Activated CD4-positive, alpha-beta T cell treated with anti-CD3 and anti-CD28 coated beads, Interleukin-2, amount 10 ng/mL, durations not matched to agents 7 days and 5 days (primary cell): Measurements from ENCODE around the gene DUS2. TPM values are rescaled to one million over a fixed set of nuclear protein-coding genes. Genes with fewer than 3 reads are reported as not detected.
"Not testable (repeated sequence)": the region's sequence is repeated elsewhere in the genome, so short reads cannot be mapped to it uniquely, and the experiment has no call there.

Source experiments
- CTCF ChIA-PET: fragments of 350-600 bp; sonication (Branson Sonifier 250); formaldehyde crosslinking; loops from one replicate; lab custom pipeline; 2021; ENCODE audit warnings: antibody characterized with exemption; lab: Charles Lee
- POLR2A ChIA-PET: fragments of 350-600 bp; sonication (Branson Sonifier 250); formaldehyde crosslinking; loops from one replicate; lab custom pipeline; 2021; ENCODE audit warnings: antibody characterized with exemption; lab: Charles Lee
- DNase-seq: peaks from one replicate; pipeline ENCODE4 v3.0.0-alpha.2; 2020
- H3K27ac Mint-ChIP-seq: one replicate; pipeline ENCODE4 v1.8.0; 2021; ENCODE audit warnings: mild to moderate bottlenecking, moderate library complexity, mixed read lengths
- H3K27me3 Mint-ChIP-seq: one replicate; pipeline ENCODE4 v1.8.0; 2021; ENCODE audit warnings: mixed read lengths
- H3K36me3 Mint-ChIP-seq: one replicate; pipeline ENCODE4 v1.8.0; 2021; ENCODE audit warnings: low read depth, mixed read lengths
- H3K4me1 Mint-ChIP-seq: one replicate; pipeline ENCODE4 v1.8.0; 2021; ENCODE audit warnings: mixed read lengths
- H3K4me3 Mint-ChIP-seq: one replicate; pipeline ENCODE4 v1.8.0; 2021; ENCODE audit warnings: mild to moderate bottlenecking, moderate library complexity, mixed read lengths
- H3K9me3 Mint-ChIP-seq: one replicate; pipeline ENCODE4 v1.8.0; 2021; ENCODE audit warnings: mixed read lengths
- total RNA-seq, 2 experiments: library from RNA; stranded (reverse); gene quantifications; one replicate each; pipeline ENCODE4 v1.2.3, GENCODE V29; 2021

DUS2 gene
- total RNA-seq, 2 experiments from 2014 or later = 21.5 to 23.4 TPM

GRCh38 chr16:68003031-68003430, 20.1 kb upstream of the DUS2 start:
- H3K36me3 Mint-ChIP-seq = peaks cover 13% of the 10 kb centered on the region
- peaks cover 3% of the 10 kb centered on the region for H3K9me3 Mint-ChIP-seq
- DNase-seq = no peak
- CTCF ChIA-PET = interaction anchor here (0.6 to 2.3 kb wide), 8 partner anchors 9 to 483 kb away, joined by 3 to 8 read pairs (median 4); no protein-coding TSS in a partner anchor
- POLR2A ChIA-PET = interaction anchor here (0.6 to 0.7 kb wide), 2 partner anchors 119 to 275 kb away, joined by 3 to 4 read pairs; no protein-coding TSS in a partner anchor
- H3K27ac Mint-ChIP-seq = no peak overlapping the region
- H3K4me3 Mint-ChIP-seq = no peak overlapping the region
- peaks cover 45% of the 10 kb centered on the region for H3K4me1 Mint-ChIP-seq
- H3K27me3 Mint-ChIP-seq = no peaks in the 10 kb centered on the region

GRCh38 chr16:68005211-68005610, 17.9 kb upstream of the DUS2 start:
- H3K4me3 Mint-ChIP-seq = no peak overlapping the region
- no peak for DNase-seq
- H3K27me3 Mint-ChIP-seq = no peaks in the 10 kb centered on the region
- no peaks in the 10 kb centered on the region for H3K9me3 Mint-ChIP-seq
- peak overlapping the region; percentile 92 for H3K27ac Mint-ChIP-seq
- ChIA-PET CTCF (interaction anchor here (0.9 to 2.2 kb wide), 3 partner anchors 14 to 223 kb away, joined by 3 to 6 read pairs (median 3); no protein-coding TSS in a partner anchor), POLR2A (no interaction called here)
- H3K4me1 Mint-ChIP-seq = peaks cover 32% of the 10 kb centered on the region
- peaks cover 3% of the 10 kb centered on the region for H3K36me3 Mint-ChIP-seq

- no peak overlapping the region for H3K4me3 Mint-ChIP-seq
- CTCF ChIA-PET = interaction anchor here (0.6 to 2.2 kb wide), 4 partner anchors 14 to 259 kb away, joined by 3 to 6 read pairs (median 3); partner anchors contain the start of gene SLC7A6
These were observed 17.2 kb upstream of the DUS2 start for GRCh38 chr16:68005786-68006286.

GRCh38 chr16:68009157-68009735, 13.8 kb upstream of the DUS2 start:
- Mint-ChIP-seq H3K4me3 (no peak overlapping the region), H3K4me1 (peaks cover 31% of the 10 kb centered on the region), H3K9me3 (no peaks in the 10 kb centered on the region), H3K27me3 (no peaks in the 10 kb centered on the region), H3K36me3 (peaks cover 3% of the 10 kb centered on the region), H3K27ac (peak overlapping the region; percentile 39)
- no peak for DNase-seq
- CTCF ChIA-PET = interaction anchor here (1.1 to 1.2 kb wide), 2 partner anchors 9 to 10 kb away, joined by 3 to 4 read pairs; partner anchors contain the start of gene DPEP2
- POLR2A ChIA-PET = no interaction called here

More at GRCh38 chr16:68005786-68006286, 17.2 kb upstream of the DUS2 start:
- H3K36me3 Mint-ChIP-seq = peaks cover 3% of the 10 kb centered on the region
- no peaks in the 10 kb centered on the region for H3K9me3 Mint-ChIP-seq
- peak; percentile 70 for DNase-seq
- H3K27ac Mint-ChIP-seq = peak overlapping the region; percentile 92
- POLR2A ChIA-PET = no interaction called here
- no peaks in the 10 kb centered on the region for H3K27me3 Mint-ChIP-seq
- peaks cover 27% of the 10 kb centered on the region for H3K4me1 Mint-ChIP-seq

- peaks cover 28% of the 10 kb centered on the region for H3K4me1 Mint-ChIP-seq
- H3K27ac Mint-ChIP-seq, H3K36me3 Mint-ChIP-seq, CTCF ChIA-PET, POLR2A ChIA-PET, H3K9me3 Mint-ChIP-seq, DNase-seq, H3K27me3 Mint-ChIP-seq, H3K4me3 Mint-ChIP-seq: not testable (repeated sequence)
These were observed 13.2 kb upstream of the DUS2 start for GRCh38 chr16:68009872-68010271.

GRCh38 chr16:68013440-68013839, 9.6 kb upstream of the DUS2 start:
- Mint-ChIP-seq H3K4me3 (no peak overlapping the region), H3K36me3 (no peaks in the 10 kb centered on the region), H3K27ac (no peak overlapping the region), H3K9me3 (no peaks in the 10 kb centered on the region), H3K27me3 (no peaks in the 10 kb centered on the region), H3K4me1 (peaks cover 15% of the 10 kb centered on the region)
- DNase-seq = no peak
- ChIA-PET CTCF (interaction anchor here (0.7 to 1.4 kb wide), 5 partner anchors 12 to 100 kb away, joined by 3 to 4 read pairs (median 3); no protein-coding TSS in a partner anchor), POLR2A (interaction anchor here (0.6 kb wide), 1 partner anchor 311 kb away, joined by 8 read pairs; no protein-coding TSS in a partner anchor)

GRCh38 chr16:68015681-68016080, 7.4 kb upstream of the DUS2 start, which contains the start of gene DPEP2NB:
DPEP2NB (minus strand) TSS chr16:68015911; CDS start chr16:68015770, 141 bp downstream.
- CTCF ChIA-PET = interaction anchor here (1.0 to 1.6 kb wide), 4 partner anchors 11 to 23 kb away, joined by 3 to 4 read pairs (median 3); partner anchors contain the start of gene DPEP2
- POLR2A ChIA-PET = no interaction called here
- H3K27ac Mint-ChIP-seq = peak within 1 kb of the TSS; percentile 31
- no peak for DNase-seq
- H3K36me3 Mint-ChIP-seq = peaks cover 4% of the 10 kb centered on the region
- no peak within 1 kb of the TSS for H3K4me3 Mint-ChIP-seq
- H3K27me3 Mint-ChIP-seq = no peaks in the 10 kb centered on the region
- no peaks in the 10 kb centered on the region for H3K9me3 Mint-ChIP-seq
- H3K4me1 Mint-ChIP-seq = peaks cover 10% of the 10 kb centered on the region

- peaks cover 16% of the 10 kb centered on the region for H3K36me3 Mint-ChIP-seq
- DNase-seq = no peak
- ChIA-PET POLR2A (no interaction called here), CTCF (interaction anchor here (0.9 to 1.4 kb wide), 3 partner anchors 16 to 197 kb away, joined by 3 to 5 read pairs (median 4); partner anchors contain the start of gene DPEP2)
- H3K27me3 Mint-ChIP-seq = no peaks in the 10 kb centered on the region
- no peak overlapping the region for H3K4me3 Mint-ChIP-seq
- peaks cover 27% of the 10 kb centered on the region for H3K4me1 Mint-ChIP-seq
- H3K27ac Mint-ChIP-seq = no peak overlapping the region
- no peaks in the 10 kb centered on the region for H3K9me3 Mint-ChIP-seq
These were observed 3.9 kb upstream of the DUS2 start for GRCh38 chr16:68019167-68019680.

- ChIA-PET POLR2A (interaction anchor here (0.6 kb wide), 1 partner anchor 1145 kb away, joined by 4 read pairs; no protein-coding TSS in a partner anchor), CTCF (interaction anchor here (0.6 to 1.9 kb wide), 4 partner anchors 10 to 21 kb away, joined by 3 to 10 read pairs (median 6); no protein-coding TSS in a partner anchor)
- Mint-ChIP-seq H3K36me3 (peaks cover 19% of the 10 kb centered on the region), H3K27ac (peak overlapping the region; percentile 95), H3K4me1 (peaks cover 34% of the 10 kb centered on the region), H3K27me3 (no peaks in the 10 kb centered on the region), H3K4me3 (peak overlapping the region; percentile 96), H3K9me3 (no peaks in the 10 kb centered on the region)
- no peak for DNase-seq
These were observed 1.6 kb upstream of the DUS2 start for GRCh38 chr16:68021490-68021889.

GRCh38 chr16:68022278-68022727, 781 bp upstream of the DUS2 start:
- peak overlapping the region; percentile 95 for H3K27ac Mint-ChIP-seq
- no peaks in the 10 kb centered on the region for H3K27me3 Mint-ChIP-seq
- peak overlapping the region; percentile 96 for H3K4me3 Mint-ChIP-seq
- peaks cover 34% of the 10 kb centered on the region for H3K4me1 Mint-ChIP-seq
- CTCF ChIA-PET = interaction anchor here (0.6 to 1.9 kb wide), 9 partner anchors 9 to 189 kb away, joined by 3 to 10 read pairs (median 3); no protein-coding TSS in a partner anchor
- H3K9me3 Mint-ChIP-seq = no peaks in the 10 kb centered on the region
- DNase-seq = no peak
- POLR2A ChIA-PET = interaction anchor here (0.6 kb wide), 1 partner anchor 1144 kb away, joined by 4 read pairs; no protein-coding TSS in a partner anchor
- peaks cover 22% of the 10 kb centered on the region for H3K36me3 Mint-ChIP-seq

- POLR2A ChIA-PET = interaction anchor here (0.6 kb wide), 1 partner anchor 105 kb away, joined by 3 read pairs; no protein-coding TSS in a partner anchor
These were observed 5.9 kb downstream of the DUS2 start for GRCh38 chr16:68028996-68029395.

GRCh38 chr16:68030108-68030507, 7.0 kb downstream of the DUS2 start:
- CTCF ChIA-PET = interaction anchor here (1.2 kb wide), 1 partner anchor 11 kb away, joined by 8 read pairs; no protein-coding TSS in a partner anchor
- not testable (repeated sequence) for H3K27ac Mint-ChIP-seq, H3K27me3 Mint-ChIP-seq

More at GRCh38 chr16:68028996-68029395, 5.9 kb downstream of the DUS2 start:
- H3K27ac Mint-ChIP-seq = no peak overlapping the region
- H3K36me3 Mint-ChIP-seq = peaks cover 21% of the 10 kb centered on the region
- H3K4me3 Mint-ChIP-seq = no peak overlapping the region
- no peaks in the 10 kb centered on the region for H3K9me3 Mint-ChIP-seq
- H3K4me1 Mint-ChIP-seq = peaks cover 25% of the 10 kb centered on the region
- CTCF ChIA-PET = interaction anchor here (0.5 to 1.2 kb wide), 5 partner anchors 12 to 52 kb away, joined by 3 to 8 read pairs (median 3); no protein-coding TSS in a partner anchor
- H3K27me3 Mint-ChIP-seq = no peaks in the 10 kb centered on the region
- DNase-seq = no peak

More at GRCh38 chr16:68030108-68030507, 7.0 kb downstream of the DUS2 start:
- H3K4me3 Mint-ChIP-seq, DNase-seq, H3K9me3 Mint-ChIP-seq, POLR2A ChIA-PET: not testable (repeated sequence)
- peaks cover 21% of the 10 kb centered on the region for H3K36me3 Mint-ChIP-seq
- H3K4me1 Mint-ChIP-seq = peaks cover 18% of the 10 kb centered on the region
